ENCODE data around the gene IER3. TPM values are rescaled to one million over a fixed set of nuclear protein-coding genes. Genes with fewer than 3 reads are reported as not detected.

IER3 gene
- total and polyA plus RNA-seq, 2 experiments from 2014 or later = 19.9 to 21.2 TPM

DNA sequence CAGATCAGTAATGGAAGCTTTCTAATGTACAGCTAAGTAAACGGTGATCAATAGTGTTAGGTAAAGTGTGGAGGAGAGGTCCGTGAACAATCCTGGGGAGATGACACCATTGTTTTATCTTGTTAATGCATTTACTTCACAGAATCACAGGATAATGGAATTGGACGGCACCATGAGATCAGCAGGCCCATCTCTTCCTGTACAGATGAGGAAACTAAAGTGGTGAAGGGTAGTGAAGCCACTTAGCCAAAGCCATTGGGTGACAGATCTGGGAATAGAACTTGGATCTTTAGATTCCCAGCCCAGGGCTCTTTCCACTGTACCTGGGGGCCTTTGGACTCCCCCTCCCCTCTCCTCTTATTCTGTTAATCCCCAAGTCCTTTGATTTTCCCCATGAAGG lies 26.2 kb upstream of the IER3 start:
- Histone ChIP-seq H3K9me2 (ENCODE audit: insufficient read depth) (no peaks in the 10 kb centered on the region), H3K36me3 (ENCODE audit: insufficient read depth) (no peaks in the 10 kb centered on the region), H3K4me2 (no peak overlapping the region), H4K20me1 (replicated peaks; ENCODE audit: insufficient read depth) (no peaks in the 10 kb centered on the region), H3K4me3 (no peak overlapping the region), H3K4me1 (ENCODE audit: insufficient read depth) (peaks cover 24% of the 10 kb centered on the region), H3K27me3 (ENCODE audit: insufficient read depth) (no peaks in the 10 kb centered on the region), H3F3A (replicated peaks; ENCODE audit: low read depth) (no peaks in the 10 kb centered on the region), H3K27ac (ENCODE audit: low read depth) (no peak overlapping the region), H3K79me2 (replicated peaks; ENCODE audit: insufficient read depth) (no peaks in the 10 kb centered on the region), H2AFZ (no peak overlapping the region; the same call in 1 of the 2 replicates)
- H3K4me3 Mint-ChIP-seq = no peak overlapping the region
- TF ChIP-seq EZH2 (IDR thresholded peaks at IDR 0.05; ENCODE audit: low read depth, unreplicated experiment) (no peak), NANOG (IDR thresholded peaks at IDR 0.05; ENCODE audit: borderline replicate concordance) (no peak), STAT1 (IDR thresholded peaks at IDR 0.05; ENCODE audit: unreplicated experiment) (no peak), JUNB (IDR thresholded peaks at IDR 0.05; ENCODE audit: unreplicated experiment) (no peak), ETS1 (IDR thresholded peaks at IDR 0.05) (no peak), ZNF331 (CRISPR knock-in tag; IDR thresholded peaks at IDR 0.05; ENCODE audit: low read depth) (no peak), ZNF114 (CRISPR knock-in tag; IDR thresholded peaks at IDR 0.05) (no peak), EZH2phosphoT487 (IDR thresholded peaks at IDR 0.05; ENCODE audit: unreplicated experiment) (no peak), POLR2AphosphoS5 (IDR thresholded peaks at IDR 0.05; ENCODE audit: low read depth) (no peak), CREB1 (CRISPR knock-in tag; IDR thresholded peaks at IDR 0.05; ENCODE audit: low read depth) (no peak)
- TF ChIP-seq, protein P1, sequence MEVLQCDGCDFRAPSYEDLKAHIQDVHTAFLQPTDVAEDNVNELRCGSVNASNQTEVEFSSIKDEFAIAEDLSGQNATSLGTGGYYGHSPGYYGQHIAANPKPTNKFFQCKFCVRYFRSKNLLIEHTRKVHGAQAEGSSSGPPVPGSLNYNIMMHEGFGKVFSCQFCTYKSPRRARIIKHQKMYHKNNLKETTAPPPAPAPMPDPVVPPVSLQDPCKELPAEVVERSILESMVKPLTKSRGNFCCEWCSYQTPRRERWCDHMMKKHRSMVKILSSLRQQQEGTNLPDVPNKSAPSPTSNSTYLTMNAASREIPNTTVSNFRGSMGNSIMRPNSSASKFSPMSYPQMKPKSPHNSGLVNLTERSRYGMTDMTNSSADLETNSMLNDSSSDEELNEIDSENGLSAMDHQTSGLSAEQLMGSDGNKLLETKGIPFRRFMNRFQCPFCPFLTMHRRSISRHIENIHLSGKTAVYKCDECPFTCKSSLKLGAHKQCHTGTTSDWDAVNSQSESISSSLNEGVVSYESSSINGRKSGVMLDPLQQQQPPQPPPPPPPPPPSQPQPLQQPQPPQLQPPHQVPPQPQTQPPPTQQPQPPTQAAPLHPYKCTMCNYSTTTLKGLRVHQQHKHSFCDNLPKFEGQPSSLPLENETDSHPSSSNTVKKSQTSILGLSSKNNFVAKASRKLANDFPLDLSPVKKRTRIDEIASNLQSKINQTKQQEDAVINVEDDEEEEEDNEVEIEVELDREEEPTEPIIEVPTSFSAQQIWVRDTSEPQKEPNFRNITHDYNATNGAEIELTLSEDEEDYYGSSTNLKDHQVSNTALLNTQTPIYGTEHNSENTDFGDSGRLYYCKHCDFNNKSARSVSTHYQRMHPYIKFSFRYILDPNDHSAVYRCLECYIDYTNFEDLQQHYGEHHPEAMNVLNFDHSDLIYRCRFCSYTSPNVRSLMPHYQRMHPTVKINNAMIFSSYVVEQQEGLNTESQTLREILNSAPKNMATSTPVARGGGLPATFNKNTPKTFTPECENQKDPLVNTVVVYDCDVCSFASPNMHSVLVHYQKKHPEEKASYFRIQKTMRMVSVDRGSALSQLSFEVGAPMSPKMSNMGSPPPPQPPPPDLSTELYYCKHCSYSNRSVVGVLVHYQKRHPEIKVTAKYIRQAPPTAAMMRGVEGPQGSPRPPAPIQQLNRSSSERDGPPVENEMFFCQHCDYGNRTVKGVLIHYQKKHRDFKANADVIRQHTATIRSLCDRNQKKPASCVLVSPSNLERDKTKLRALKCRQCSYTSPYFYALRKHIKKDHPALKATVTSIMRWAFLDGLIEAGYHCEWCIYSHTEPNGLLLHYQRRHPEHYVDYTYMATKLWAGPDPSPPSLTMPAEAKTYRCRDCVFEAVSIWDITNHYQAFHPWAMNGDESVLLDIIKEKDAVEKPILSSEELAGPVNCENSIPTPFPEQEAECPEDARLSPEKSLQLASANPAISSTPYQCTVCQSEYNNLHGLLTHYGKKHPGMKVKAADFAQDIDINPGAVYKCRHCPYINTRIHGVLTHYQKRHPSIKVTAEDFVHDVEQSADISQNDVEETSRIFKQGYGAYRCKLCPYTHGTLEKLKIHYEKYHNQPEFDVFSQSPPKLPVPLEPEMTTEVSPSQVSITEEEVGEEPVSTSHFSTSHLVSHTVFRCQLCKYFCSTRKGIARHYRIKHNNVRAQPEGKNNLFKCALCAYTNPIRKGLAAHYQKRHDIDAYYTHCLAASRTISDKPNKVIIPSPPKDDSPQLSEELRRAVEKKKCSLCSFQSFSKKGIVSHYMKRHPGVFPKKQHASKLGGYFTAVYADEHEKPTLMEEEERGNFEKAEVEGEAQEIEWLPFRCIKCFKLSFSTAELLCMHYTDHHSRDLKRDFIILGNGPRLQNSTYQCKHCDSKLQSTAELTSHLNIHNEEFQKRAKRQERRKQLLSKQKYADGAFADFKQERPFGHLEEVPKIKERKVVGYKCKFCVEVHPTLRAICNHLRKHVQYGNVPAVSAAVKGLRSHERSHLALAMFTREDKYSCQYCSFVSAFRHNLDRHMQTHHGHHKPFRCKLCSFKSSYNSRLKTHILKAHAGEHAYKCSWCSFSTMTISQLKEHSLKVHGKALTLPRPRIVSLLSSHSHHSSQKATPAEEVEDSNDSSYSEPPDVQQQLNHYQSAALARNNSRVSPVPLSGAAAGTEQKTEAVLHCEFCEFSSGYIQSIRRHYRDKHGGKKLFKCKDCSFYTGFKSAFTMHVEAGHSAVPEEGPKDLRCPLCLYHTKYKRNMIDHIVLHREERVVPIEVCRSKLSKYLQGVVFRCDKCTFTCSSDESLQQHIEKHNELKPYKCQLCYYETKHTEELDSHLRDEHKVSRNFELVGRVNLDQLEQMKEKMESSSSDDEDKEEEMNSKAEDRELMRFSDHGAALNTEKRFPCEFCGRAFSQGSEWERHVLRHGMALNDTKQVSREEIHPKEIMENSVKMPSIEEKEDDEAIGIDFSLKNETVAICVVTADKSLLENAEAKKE (CRISPR knock-in tag; IDR thresholded peaks at IDR 0.05) = no peak
- TF ChIP-seq, protein P2, sequence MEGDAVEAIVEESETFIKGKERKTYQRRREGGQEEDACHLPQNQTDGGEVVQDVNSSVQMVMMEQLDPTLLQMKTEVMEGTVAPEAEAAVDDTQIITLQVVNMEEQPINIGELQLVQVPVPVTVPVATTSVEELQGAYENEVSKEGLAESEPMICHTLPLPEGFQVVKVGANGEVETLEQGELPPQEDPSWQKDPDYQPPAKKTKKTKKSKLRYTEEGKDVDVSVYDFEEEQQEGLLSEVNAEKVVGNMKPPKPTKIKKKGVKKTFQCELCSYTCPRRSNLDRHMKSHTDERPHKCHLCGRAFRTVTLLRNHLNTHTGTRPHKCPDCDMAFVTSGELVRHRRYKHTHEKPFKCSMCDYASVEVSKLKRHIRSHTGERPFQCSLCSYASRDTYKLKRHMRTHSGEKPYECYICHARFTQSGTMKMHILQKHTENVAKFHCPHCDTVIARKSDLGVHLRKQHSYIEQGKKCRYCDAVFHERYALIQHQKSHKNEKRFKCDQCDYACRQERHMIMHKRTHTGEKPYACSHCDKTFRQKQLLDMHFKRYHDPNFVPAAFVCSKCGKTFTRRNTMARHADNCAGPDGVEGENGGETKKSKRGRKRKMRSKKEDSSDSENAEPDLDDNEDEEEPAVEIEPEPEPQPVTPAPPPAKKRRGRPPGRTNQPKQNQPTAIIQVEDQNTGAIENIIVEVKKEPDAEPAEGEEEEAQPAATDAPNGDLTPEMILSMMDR (conservative IDR thresholded peaks at IDR 0.05; ENCODE audit: low read depth in 2 of 2) = no peak
- TF ChIP-seq, protein P3, sequence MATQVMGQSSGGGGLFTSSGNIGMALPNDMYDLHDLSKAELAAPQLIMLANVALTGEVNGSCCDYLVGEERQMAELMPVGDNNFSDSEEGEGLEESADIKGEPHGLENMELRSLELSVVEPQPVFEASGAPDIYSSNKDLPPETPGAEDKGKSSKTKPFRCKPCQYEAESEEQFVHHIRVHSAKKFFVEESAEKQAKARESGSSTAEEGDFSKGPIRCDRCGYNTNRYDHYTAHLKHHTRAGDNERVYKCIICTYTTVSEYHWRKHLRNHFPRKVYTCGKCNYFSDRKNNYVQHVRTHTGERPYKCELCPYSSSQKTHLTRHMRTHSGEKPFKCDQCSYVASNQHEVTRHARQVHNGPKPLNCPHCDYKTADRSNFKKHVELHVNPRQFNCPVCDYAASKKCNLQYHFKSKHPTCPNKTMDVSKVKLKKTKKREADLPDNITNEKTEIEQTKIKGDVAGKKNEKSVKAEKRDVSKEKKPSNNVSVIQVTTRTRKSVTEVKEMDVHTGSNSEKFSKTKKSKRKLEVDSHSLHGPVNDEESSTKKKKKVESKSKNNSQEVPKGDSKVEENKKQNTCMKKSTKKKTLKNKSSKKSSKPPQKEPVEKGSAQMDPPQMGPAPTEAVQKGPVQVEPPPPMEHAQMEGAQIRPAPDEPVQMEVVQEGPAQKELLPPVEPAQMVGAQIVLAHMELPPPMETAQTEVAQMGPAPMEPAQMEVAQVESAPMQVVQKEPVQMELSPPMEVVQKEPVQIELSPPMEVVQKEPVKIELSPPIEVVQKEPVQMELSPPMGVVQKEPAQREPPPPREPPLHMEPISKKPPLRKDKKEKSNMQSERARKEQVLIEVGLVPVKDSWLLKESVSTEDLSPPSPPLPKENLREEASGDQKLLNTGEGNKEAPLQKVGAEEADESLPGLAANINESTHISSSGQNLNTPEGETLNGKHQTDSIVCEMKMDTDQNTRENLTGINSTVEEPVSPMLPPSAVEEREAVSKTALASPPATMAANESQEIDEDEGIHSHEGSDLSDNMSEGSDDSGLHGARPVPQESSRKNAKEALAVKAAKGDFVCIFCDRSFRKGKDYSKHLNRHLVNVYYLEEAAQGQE (IDR thresholded peaks at IDR 0.05; ENCODE audit: unreplicated experiment) = no peak
- H3K27ac Mint-ChIP-seq = 0 out of 2 replicates have a peak overlapping the region, but pooled peaks have one; percentile 1
- peaks cover 41% of the 10 kb centered on the region for H3K4me1 Mint-ChIP-seq
- H3K36me3 Mint-ChIP-seq (ENCODE audit: low read depth) = no peaks in the 10 kb centered on the region
- DNase-seq (ENCODE audit: low spot score) = no peak
- no peak for ATAC-seq
- H3K27me3 Mint-ChIP-seq (ENCODE audit: insufficient read depth, low read depth, poor library complexity) = peaks cover 8% of the 10 kb centered on the region
- no peaks in the 10 kb centered on the region; the same call in 2 of the 3 replicates for H3K9me3 Mint-ChIP-seq
